Left lobe of liver (tissue), 2 donors: Measurements from ENCODE around the gene PDGFB. TPM values are rescaled to one million over a fixed set of nuclear protein-coding genes. Genes with fewer than 3 reads are reported as not detected.

Source experiments
- ATAC-seq: fragments of 200-7000 bp; cut with Tn5 transposase; one replicate; pipeline ENCODE4 v1.9.1; 2020; ENCODE audit warnings: mild to moderate bottlenecking, moderate library complexity
- DNase-seq: peaks from one replicate; pipeline ENCODE4 v3.0.0-alpha.2; 2020; ENCODE audit warnings: low spot score
- total RNA-seq: library from RNA; stranded (reverse); gene quantifications from one replicate; pipeline ENCODE4 v1.2.1, GENCODE V29; 2021
- donor health status: DM: no; HTN: no; CAD: no; lungs with moderate emphysema.
- donor health status: DM: no; HTN: yes; CAD: no.

PDGFB gene
- total RNA-seq, 1 donor from 2014 or later: 0.43 TPM

DNA sequence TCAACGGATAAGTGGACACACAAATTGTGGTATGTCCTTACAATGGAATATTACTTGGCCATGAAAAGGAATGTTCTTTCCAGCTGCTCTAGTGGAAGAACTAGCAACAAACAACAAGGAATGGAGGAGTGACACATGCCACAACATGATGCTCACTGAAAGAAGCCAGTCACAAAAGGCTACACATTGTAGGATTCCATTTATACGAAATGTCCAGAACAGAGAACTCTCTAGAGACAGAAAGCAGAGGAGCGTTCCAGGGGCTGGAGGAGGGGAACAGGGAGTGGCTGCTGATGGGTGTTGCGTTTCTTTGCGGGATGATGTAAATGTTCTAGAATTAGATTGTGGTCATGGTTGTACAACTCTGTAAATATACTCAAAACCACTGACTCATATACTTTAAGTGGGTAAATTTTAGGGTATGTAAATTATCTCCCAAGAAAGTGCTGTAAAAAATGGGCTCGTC, 32.4 kb upstream of the PDGFB start:
- DNase-seq (no peak), ATAC-seq (no peak)

DNA sequence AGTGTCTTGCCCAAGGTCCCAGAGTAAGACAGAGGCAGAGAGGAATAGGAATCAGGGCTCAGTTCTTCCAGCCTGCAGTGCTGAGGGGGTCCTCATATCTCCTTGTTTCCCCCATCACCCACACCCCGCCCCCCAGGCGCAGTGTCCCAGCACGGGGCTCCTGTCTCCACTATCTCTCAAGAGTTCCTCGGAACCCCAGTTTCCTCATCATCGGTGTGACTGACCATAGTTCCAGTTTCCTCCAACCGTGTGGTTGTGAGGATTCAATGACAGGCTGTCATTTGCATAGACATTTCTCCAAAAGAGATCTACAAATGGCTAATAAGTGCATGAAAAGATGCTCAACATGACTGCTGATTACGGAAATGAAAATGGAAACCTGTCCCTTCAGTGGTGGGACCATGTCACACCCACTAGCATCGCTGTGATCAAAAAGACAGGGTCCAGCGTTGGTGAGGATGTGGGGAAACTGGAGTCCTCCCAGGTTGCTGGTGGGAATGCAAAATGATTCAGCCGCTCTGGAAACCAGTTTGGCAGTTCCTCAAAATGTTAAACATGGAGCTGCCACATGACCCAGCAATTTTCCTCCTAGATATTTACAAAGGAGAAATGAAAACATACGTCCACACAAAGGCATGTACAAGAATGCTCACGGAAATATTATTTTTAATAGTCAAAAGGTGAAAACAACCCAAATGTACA, 31.8 kb upstream of the PDGFB start:
- ATAC-seq (no peak), DNase-seq (no peak)

DNA sequence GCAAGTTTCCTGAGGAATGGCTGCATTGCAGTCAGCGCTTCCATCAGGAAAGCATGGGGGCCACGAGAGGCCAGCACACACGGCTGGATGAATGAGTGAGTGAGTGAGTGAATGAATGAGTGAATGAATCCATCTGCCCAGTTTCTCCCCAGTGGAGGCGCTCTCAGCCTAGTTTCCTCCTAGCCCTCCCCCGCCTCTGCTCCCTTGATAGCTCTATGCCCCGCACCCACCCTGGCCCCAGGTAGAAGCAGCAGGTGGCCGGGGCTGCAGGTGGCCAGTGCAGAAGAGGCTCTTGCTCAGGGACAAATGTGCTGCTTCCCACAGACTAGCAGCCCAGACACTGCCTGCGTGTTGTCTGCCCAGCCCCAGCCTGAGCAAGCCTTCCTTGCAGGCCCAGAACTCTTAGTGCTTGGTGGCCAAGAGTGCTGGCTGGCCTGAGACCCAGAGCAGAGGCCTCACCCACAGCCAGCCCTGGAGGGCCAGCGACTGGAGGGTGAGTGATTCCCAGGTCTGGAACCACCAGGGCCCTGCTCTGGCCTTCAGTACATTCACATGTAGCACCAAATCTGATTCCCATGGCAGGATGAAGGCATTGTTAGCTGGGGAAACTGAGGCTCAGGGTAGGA, 31.1 kb upstream of the PDGFB start:
- ATAC-seq: no peak
- DNase-seq: no peak

DNA sequence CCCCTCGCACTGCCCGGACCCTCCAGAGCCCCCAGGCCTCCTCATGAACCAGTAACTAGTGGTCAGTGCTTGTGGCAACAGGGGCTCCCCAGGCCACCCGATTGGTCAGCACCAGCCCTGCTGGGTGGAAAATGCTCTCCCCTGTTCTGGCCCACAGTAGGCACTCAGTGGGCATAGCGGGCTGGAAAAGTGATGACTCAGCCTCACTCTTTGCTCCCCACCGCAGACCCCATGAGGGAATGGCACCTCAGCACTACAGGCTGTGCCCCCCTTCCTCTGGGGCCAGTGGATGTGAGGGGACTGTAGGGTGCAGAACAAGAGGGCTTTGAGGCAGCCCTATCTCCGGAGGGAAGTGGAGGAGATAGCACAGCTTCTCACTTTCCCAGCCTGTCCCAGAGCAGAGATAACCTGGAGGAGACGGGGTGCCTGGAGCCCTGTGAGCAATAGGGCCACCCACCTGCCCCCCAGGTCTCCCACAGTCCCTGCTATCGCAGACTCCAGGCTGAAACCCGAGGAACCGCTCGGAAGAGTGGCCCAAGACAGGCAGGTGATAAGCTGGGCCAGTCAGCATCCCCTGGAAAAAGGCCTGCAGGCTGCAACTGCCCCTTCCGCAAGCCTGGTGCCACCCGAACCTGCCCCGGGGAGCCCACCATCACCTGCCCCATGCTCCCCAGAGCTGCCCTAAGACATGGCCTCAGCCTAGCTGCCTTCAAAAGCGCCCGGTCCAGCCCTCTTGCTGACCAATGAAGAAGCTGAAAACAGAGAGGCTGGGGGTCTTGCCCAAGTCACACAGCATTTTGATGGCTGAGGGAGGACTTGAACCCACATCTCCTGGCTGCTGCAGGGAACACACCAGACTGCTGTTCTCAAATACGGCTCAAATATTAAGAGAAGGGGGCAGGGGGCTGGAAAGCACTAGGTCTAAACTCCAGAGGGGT, 29.4 kb upstream of the PDGFB start:
- DNase-seq (no peak), ATAC-seq (no peak)

DNA sequence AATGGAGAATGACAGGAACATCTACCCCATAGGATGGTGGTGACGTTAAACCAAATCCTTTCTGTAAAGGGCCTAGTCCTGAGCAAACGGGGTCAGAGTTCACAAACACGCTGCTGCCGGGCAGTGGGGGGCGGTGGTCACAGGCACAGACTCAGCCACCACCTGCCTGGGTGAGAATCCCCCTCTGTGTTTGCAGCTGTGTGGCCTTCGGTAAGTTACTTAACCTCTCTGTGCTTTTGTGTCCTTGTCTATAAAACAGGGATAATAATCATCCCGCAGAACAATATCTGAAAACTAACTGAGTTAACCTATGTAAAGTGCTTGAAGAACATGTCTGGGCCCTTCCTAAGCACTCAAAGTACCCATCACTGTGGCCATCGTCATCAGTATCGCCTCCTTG, 26.0 kb upstream of the PDGFB start:
- DNase-seq (no peak), ATAC-seq (no peak)

DNA sequence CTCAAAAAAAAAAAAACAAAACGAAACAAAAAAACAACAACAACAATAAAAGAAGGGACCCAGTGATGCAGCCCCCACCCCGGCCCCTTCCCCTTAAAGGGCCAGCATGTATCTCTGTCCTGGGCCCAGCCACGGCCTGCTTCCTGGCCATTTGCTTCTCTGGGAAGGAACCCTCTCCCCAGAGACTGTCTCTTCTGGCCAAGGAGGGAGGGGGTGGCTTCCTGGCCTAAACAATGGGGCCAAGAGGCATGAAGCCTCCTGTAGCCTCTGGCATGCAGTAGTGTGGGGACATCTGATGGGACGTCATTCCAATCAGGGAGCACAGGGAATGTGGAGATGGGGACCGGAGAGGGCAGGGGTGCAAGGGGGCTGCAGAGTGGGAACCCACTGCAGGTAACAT, 25.5 kb upstream of the PDGFB start:
- DNase-seq: no peak
- ATAC-seq: no peak

DNA sequence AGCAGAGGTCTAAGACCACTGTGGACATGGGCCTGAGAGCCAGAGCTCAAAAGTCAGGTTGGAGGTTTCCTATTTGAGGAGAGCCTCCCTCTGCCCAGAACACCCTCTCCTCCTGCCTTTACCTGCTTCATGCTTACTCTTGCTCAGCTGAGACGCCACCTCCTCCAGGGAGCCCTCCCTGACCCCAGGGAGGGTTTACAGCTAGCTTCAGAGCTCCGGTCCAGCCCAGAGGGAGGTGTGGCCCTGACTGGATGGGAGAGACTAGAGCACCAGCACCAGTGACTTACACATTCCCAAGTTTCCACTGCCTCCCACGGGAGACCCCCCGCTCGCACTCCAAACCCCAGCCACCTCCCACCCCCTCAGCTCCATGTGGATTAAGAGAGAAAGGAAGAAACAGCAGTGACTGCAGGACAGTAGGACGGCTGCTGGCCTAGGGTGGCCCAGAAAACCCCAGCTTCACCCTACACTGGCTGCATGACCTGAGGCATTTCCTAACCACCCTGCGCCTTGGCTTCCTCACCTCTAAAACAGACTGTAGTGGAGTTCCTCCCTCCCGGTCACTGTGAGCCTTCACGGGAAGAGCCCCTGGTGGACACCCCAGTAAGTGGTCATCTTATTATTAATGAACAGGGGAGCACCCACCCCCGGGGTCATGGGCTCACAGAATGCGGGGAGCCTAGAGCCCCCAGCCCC, 24.5 kb upstream of the PDGFB start:
- ATAC-seq: peak; percentile 23

DNA sequence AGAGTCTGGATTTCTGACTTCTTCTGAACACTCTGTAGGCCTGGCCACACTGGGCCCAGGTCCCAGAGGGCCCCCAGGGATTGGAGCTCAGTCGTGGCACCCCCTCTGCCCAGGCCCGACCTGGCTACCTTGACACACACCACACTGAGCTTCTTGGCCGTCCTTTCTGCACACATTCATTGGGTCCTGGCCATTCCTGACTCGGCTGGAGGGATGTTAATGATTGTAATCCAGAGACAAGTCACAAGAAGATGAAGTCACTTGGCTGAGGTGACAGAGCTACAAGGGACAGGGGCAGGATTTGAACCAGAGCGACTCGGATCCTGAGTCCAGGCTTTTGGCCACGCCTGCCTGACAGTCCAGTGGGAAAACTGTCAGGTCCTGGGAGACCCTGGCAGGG, 23.9 kb upstream of the PDGFB start:
- DNase-seq: no peak
- no peak for ATAC-seq

More for the DNA sequence above, 24.5 kb upstream of the PDGFB start:
- no peak for DNase-seq

DNA sequence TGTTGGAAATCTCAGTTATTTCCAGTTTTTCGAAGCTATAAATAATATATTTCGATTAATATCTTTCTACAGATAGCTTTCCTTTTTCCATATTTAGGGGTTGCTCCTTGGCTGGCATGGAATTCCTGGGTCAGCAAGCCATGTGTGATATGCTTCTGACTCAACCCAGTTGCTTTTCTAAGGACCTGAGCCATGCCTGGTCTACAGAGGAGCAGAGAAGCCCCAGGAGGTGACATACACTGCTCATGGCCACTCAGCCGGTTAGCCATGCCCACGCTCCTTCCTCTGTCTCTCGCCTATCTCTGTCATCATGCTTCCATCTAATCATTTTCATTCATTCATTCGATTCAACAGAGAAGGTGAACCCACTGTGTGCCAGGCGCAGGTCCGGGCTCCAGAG, 23.2 kb upstream of the PDGFB start:
- DNase-seq: no peak
- ATAC-seq: no peak

DNA sequence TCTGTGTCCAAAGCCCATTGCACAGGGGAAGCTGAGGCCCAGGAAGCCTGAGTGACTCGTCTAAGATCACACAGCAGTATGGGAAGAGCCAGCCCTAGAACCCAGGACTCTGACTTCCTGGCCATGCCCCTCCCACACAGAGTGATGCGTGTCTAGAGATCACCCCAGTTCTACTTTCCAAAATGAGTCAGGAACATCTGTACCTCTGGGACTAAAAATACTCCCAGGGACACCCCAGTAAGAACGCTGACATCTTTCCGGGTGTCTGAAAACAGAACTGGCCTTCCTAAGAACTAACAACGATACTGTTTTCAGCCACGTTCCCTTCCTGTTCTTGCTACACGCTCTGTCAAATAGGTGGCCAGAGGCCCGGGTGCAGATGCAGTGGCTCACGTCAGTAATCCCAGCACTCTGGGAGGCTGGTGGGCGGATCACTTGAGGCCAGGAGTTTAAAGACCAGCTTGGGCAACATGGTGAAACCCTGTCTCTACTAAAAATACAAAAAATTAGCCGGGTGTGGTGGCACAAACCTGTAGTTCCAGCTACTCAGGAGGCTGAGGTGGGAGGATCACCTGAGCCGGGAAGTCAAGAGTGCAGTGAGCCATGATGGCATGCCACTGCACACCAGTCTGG, 21.7 kb upstream of the PDGFB start:
- peak; percentile 35 for ATAC-seq
- no peak for DNase-seq

DNA sequence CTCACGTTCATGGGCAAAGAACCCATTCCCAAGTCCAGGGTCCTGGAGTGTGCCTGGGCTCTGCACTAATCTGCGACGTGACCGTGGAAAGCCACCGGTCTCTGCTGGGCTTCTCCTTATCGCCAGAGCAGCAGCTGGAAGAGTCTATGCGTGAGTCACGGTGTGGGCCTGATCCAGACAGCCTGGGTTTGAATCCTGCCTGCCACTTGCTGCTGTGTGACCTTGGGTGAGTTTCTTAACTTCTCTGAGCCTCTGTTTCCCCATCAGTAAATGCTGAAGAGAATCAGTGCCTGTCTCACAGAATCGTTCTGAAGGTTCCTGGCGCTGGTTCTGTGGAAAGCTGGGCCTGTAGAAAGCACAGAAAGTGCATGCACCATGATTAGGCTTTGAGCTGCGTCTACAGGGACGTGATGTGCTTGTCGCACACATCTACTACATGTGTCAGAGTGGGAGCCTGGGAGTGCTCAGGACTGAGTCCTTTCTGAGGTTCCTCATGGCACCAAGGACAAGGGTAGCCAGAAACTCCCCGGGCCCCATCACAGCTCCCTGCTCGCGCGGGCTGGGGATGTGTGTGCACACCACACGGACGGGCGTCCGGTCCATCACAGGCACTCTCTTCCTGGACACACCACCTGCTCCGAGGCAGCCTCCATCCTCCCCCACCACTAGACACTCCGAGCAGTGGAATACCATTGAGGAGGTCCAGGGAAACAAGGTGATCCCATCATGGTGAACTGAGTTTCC, 20.5 kb upstream of the PDGFB start:
- DNase-seq (no peak), ATAC-seq (no peak)

DNA sequence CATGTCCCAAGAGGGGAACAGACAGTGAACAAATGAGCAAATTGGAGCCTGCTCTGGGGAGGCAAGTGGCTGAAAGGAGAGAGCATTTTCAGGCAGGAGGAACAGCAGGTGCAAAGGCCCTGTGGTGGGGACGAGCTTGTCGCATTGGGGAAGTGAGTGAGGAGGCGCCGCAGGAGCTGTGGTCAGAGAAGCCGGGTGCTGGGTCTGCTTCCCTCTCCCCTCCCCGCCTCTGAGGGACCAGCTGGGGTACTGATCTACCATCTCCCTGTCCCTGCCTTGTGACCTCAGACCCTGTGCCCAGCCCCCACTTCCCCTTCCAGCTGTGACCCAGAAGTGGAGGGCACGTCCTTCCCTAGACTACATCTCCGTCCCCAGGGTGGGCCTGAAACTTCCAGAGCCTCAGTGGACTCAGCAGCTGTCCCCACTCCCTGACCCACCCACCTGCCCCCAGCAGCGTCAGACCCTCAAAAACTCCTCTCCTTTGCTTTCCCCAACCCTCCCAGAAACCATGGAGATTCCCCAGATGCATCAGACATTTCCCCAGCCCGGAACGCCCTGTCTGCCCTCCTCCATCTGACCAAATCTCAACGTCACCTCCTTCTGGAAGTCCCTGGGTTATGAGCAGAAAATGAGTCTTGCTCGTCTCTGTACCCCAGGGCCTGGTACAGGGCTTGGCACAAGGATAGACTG, 19.7 kb upstream of the PDGFB start:
- DNase-seq: no peak
- ATAC-seq: peak; percentile 45

DNA sequence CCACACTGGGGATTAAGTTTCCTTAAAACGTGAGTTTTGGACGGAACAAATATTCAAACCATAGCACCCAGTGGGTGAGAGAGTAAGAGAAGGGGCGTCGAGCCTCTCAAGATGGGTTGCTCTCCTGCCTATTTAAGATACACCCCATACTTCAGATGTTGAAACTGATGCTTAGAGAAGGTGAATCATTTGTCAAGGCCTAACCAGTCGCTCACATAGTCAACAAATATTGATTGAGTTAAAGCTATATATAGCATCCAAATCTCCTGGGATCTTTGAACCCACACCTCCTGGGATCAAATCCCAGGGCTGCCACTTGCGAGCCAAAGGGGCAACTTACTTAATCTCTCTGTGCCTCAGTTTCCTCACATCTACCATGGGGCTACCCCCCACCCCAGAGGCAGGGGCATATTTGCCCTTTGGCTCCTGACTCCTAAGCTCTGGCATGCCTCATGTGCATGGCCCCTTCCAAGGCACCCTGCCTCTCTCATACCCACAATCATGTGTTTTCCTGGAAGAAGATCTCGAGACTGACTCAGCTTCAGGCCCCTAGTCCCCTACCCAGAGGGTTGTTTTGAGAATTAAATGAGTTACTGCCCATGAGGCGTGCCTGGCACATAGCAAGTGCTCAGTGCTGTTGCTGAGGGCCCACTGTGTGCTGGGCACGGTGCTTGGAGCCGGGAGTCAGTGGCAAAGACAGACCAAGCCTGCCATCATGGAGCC, 19.0 kb upstream of the PDGFB start:
- DNase-seq (no peak), ATAC-seq (no peak)

DNA sequence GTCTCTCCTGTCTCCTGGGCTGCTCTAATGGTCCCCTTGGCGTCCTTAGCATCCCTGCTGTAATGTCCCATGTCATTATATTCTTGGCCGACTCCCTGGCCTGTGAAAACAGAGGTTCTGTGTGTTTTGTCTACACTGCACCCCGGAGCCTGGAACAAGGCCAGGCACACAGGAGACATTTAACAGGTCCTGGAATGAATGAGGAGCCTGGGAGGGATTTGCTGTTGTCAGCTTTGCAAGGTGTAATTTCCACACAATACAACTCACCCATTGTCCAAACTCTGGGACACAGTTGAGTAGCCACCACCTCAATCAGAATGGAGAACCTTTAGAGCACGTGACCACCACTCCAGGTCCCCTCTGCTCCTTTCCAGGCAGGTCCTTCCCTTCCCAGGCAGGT, 14.9 kb upstream of the PDGFB start:
- DNase-seq: no peak

DNA sequence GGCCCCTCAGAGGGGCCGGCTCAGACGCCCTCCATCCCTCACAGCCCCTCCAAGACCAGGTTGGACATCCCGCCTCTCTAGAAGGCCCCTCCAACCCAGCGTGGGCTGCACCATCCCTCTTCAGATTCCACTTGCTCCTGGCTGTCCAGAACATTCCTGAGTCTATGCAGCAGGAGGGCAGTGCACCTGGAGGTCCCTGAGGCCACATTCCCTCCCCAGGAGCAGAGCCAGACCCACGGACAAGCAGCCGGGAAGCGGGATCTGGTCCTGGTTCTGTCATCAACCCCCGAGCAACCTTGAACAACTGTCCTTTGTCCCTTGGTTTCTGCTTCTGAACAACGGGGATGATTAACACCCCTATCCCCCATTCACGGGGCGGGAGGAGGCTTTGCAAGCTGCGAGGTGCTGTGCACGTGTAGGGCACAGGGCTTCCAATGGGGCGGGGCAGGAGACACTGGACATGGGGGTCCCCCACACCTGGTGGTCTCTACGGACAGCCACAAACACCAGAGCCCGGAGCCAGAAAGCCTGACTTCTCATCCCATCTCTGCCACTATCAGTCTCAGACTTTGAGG, 13.2 kb upstream of the PDGFB start:
- DNase-seq (no peak), ATAC-seq (no peak)

More for the DNA sequence above, 14.9 kb upstream of the PDGFB start:
- no peak for ATAC-seq

DNA sequence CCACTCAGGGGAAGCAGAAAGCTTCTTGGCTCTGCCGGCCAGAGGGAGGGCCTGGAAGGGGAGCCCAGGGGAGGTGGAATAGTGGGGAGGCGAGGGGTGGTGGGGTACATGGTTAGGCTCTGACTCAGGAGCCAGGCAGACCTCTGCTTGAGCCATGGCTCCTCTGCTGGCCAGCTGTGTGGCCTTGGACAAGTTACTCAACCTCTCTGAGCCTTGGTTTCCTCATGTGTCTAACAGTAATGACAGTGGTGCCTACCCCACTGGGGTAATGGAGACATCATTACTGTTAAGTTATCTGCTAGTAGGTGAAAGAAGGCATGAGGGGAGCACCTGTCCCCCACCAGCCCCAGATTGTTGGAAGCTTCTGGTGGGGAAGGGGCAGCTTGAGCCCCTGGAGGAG, 12.2 kb upstream of the PDGFB start:
- no peak for ATAC-seq
- no peak for DNase-seq

DNA sequence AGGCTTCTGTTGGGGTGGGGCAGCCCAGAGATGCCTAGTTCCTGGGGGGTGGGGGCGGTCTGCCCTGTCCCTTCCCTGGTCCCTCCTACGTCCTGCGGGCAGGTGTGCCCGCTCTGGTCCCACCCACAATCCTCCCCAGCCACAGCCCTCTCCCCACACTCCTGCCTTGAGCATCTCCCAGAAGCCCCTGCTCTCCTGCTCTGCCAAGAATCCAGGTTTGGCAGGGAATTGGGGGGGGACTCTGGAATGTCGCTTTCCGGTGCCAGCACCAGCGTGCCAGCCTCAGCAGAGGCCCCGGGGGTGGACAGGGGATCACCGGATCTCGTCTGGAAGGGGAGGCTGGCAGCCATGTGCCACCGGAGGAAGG, 11.4 kb upstream of the PDGFB start:
- no peak for DNase-seq
- ATAC-seq: no peak

DNA sequence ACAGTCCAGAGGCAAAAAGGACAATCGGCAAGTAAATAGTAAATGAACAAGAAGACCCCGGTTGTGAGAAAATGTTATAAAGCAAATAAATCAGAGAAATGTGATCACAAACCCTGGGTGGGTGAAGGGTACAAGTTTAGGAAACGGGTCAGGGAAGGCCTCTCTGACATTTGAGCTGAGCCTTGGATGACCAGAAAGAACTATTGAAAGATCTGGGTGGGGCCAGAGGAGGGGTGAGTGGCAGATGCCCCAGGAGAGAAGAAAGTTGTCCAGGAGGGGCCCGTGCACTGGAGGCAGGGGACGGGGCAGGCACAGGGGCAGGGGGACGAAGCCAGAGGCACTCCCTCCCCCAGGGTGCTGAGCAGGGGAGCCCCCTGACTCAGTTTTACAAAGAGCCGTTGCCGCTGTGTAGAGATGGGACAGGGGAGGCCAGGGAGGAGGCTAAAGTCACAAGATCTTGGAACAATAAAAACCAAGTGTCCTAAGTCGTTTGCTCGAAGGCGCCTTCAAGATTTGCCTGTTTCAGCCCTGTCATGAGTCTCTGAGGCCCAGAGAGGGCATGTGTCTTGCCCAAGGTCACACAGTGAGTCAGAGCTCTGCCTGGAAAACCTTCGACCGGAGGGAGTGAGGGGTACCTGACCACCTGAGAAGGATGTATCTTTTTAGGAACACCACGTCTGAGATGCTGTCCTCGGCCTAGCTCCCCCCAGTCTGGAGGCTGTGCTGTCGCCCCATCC, 10.8 kb upstream of the PDGFB start:
- ATAC-seq: no peak
- no peak for DNase-seq
